Spleen (tissue), 11 donors: ENCODE results near the gene FST. TPM values are rescaled to one million over a fixed set of nuclear protein-coding genes. Genes with fewer than 3 reads are reported as not detected.

ENCODE experiments used
- DNase-seq: peaks from one replicate; pipeline ENCODE4 v3.0.0-alpha.2; 2020
- H3K27ac ChIP-seq, 8 donors: fragments of 200-600 bp; sonication (generic) in 7 of 8; 1 replicate in 4 of 8; 2 replicates in 4 of 8; pipeline versions ENCODE4 v1.5.0 to v1.8.0; 2016 to 2021; ENCODE audit warnings: inconsistent platforms in 4 of 8, mild to moderate bottlenecking in 4 of 8, moderate library complexity in 1 of 8
- H3K27me3 ChIP-seq, 7 donors: fragments of 200-600 bp; sonication (generic) in 6 of 7; replicated peaks in 1 of 7; 1 replicate in 4 of 7; 2 replicates in 3 of 7; pipeline versions ENCODE4 v1.5.0 to v1.8.0; 2016 to 2021; ENCODE audit warnings: inconsistent platforms in 3 of 7, mild to moderate bottlenecking in 1 of 7
- H3K36me3 ChIP-seq, 6 donors: fragments of 200-600 bp; sonication (generic) in 5 of 6; 1 replicate in 4 of 6; 2 replicates in 2 of 6; pipeline versions ENCODE4 v1.5.0 to v1.8.0; 2016 to 2021; ENCODE audit warnings: inconsistent platforms in 2 of 6
- H3K4me1 ChIP-seq, 6 donors: fragments of 200-600 bp; sonication (generic) in 5 of 6; 1 replicate in 3 of 6; 2 replicates in 3 of 6; pipeline versions ENCODE4 v1.5.0 to v1.8.0; 2016 to 2021; ENCODE audit warnings: inconsistent platforms in 3 of 6
- H3K4me3 ChIP-seq, 8 donors: fragments of 200-600 bp; sonication (generic) in 7 of 8; 1 replicate in 4 of 8; 2 replicates in 4 of 8; pipeline versions ENCODE4 v1.5.0 to v1.8.0; 2016 to 2021; ENCODE audit warnings: inconsistent platforms in 4 of 8, mild to moderate bottlenecking in 4 of 8, moderate library complexity in 2 of 8
- H3K9me3 ChIP-seq, 8 donors: fragments of 200-600 bp; sonication (generic) in 7 of 8; 1 replicate in 4 of 8; 2 replicates in 4 of 8; pipeline versions ENCODE4 v1.5.0 to v1.8.0; 2016 to 2021; ENCODE audit warnings: inconsistent platforms in 4 of 8
- POLR2A ChIP-seq, 3 donors: fragments of 450-650 bp; IDR thresholded peaks; one replicate each; pipeline ENCODE4 v1.5.1; 2017; ENCODE audit warnings: antibody characterized with exemption in 3 of 3, mild to moderate bottlenecking in 1 of 3
- POLR2AphosphoS5 ChIP-seq, 3 donors: sonication (generic); formaldehyde crosslinking; IDR thresholded peaks; one replicate each; pipeline ENCODE4 v1.5.1; 2017; ENCODE audit warnings: antibody characterized with exemption in 3 of 3
- WGBS, 5 donors: extraction: QIAGEN DNeasy Blood & Tissue Kit in 3 of 5; methylation state at CpG; one replicate each; pipeline versions ENCODE4 v1.1.5 to v1.1.7; 2013 to 2018; 5-methylcytosine and 5-hydroxymethylcytosine counted together
- intact Hi-C: fragments of 100-400 bp; cut with DNase I; formaldehyde crosslinking; loops from one replicate; pipeline ENCODE4 v1.15.0; 2023; ENCODE audit warnings: low total_unique reads
- polyA plus RNA-seq, 3 donors: library from polyadenylated mRNA; stranded (reverse); fragments of 200-250 nt; gene quantifications; one replicate each; pipeline ENCODE4 v1.2.1, GENCODE V29; 2013
- total RNA-seq, 7 donors: library from RNA; depleted of rRNA in 3 of 7; stranded (reverse); fragments of >200 nt in 3 of 7; fragmentation: NEBNext Ultra II Directional in 4 of 7; extraction: Animal tissue kit (Norgen Biotek cat#: 25700) in 4 of 7; gene quantifications; one replicate each; pipeline versions ENCODE4 v1.1.0 to v1.2.1, GENCODE V29; 2016 to 2021
- TF ChIP-seq, protein P1 (sequence below), 11 experiments: fragments of 200-600 bp in 7 of 11; fragments of 450-650 bp in 4 of 11; sonication (generic) in 4 of 11; IDR thresholded peaks in 8 of 11; conservative IDR thresholded peaks in 3 of 11; 1 replicate in 7 of 11; 2 replicates in 4 of 11; pipeline versions ENCODE4 v1.4.0 to v1.8.0; 2016 to 2021; ENCODE audit warnings: antibody characterized with exemption in 11 of 11, inconsistent platforms in 4 of 11, mild to moderate bottlenecking in 1 of 11
- donor health status: healthy with polysubstance abuse.
- donor health status: DM: no; HTN: no; CAD: no; lungs with moderate emphysema.
- donor health status: DM: no; HTN: no; CAD: no.
- donor health status: Bipolar disorder and iron deficiency.
- donor health status: healthy.
- donor health status: DM: no; HTN: no; CAD: no.
- donor health status: DM: yes; HTN: yes; CAD: no.

FST gene
- total and polyA plus RNA-seq, 10 donors: 0.06 to 0.40 (median 0.21) TPM; not detected in 6

- peak; percentile 72 for DNase-seq
- H3K4me1 ChIP-seq: peaks cover 14 to 53% (median 42%) of the 10 kb centered on the region in 6 donors
- H3K27ac ChIP-seq: no peak overlapping the region
- intact Hi-C loops: loop anchor here (5.0 kb wide), 1 partner anchor 739 kb away; no protein-coding TSS in a partner anchor
- no peaks in the 10 kb centered on the region for H3K36me3 ChIP-seq
- H3K9me3 ChIP-seq: no peaks in the 10 kb centered on the region
- H3K27me3 ChIP-seq: peaks cover 4 to 91% (median 30%) of the 10 kb centered on the region in 7 donors
- TF ChIP-seq POLR2AphosphoS5 (IDR thresholded peaks at IDR 0.05): no peak
- TF ChIP-seq, protein P1, sequence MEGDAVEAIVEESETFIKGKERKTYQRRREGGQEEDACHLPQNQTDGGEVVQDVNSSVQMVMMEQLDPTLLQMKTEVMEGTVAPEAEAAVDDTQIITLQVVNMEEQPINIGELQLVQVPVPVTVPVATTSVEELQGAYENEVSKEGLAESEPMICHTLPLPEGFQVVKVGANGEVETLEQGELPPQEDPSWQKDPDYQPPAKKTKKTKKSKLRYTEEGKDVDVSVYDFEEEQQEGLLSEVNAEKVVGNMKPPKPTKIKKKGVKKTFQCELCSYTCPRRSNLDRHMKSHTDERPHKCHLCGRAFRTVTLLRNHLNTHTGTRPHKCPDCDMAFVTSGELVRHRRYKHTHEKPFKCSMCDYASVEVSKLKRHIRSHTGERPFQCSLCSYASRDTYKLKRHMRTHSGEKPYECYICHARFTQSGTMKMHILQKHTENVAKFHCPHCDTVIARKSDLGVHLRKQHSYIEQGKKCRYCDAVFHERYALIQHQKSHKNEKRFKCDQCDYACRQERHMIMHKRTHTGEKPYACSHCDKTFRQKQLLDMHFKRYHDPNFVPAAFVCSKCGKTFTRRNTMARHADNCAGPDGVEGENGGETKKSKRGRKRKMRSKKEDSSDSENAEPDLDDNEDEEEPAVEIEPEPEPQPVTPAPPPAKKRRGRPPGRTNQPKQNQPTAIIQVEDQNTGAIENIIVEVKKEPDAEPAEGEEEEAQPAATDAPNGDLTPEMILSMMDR (IDR thresholded peaks at IDR 0.05 in 8 of 11, conservative IDR thresholded peaks at IDR 0.05 in 3 of 11): peak in 9 of 11 experiments; percentile 9 to 54 (median 45)
- peak overlapping the region; percentile 29 to 83 (median 60) for H3K4me3 ChIP-seq
- 1 to 2% (median 1%) methylated on average over 24 to 26 of the region's 26 CpGs for WGBS, 5 donors
Observed at GRCh38 chr5:53478411-53479044, 1.9 kb upstream of the FST start.

GRCh38 chr5:53479045-53479589 is 1.3 kb upstream of the FST start:
- Histone ChIP-seq H3K36me3 (no peaks in the 10 kb centered on the region), H3K27me3 (peaks cover 4 to 91% (median 30%) of the 10 kb centered on the region in 7 donors), H3K4me3 (peak overlapping the region; percentile 44 to 83 (median 63)), H3K9me3 (no peaks in the 10 kb centered on the region), H3K27ac (no peak overlapping the region), H3K4me1 (peaks cover 14 to 53% (median 42%) of the 10 kb centered on the region in 6 donors)
- DNase-seq: no peak
- 1 to 6% (median 1%) methylated on average over 15 of the region's 15 CpGs for WGBS, 5 donors
- intact Hi-C loops: loop anchor here (5.0 kb wide), 1 partner anchor 738 kb away; no protein-coding TSS in a partner anchor
- no peak for TF ChIP-seq POLR2AphosphoS5 (IDR thresholded peaks at IDR 0.05)

DNA sequence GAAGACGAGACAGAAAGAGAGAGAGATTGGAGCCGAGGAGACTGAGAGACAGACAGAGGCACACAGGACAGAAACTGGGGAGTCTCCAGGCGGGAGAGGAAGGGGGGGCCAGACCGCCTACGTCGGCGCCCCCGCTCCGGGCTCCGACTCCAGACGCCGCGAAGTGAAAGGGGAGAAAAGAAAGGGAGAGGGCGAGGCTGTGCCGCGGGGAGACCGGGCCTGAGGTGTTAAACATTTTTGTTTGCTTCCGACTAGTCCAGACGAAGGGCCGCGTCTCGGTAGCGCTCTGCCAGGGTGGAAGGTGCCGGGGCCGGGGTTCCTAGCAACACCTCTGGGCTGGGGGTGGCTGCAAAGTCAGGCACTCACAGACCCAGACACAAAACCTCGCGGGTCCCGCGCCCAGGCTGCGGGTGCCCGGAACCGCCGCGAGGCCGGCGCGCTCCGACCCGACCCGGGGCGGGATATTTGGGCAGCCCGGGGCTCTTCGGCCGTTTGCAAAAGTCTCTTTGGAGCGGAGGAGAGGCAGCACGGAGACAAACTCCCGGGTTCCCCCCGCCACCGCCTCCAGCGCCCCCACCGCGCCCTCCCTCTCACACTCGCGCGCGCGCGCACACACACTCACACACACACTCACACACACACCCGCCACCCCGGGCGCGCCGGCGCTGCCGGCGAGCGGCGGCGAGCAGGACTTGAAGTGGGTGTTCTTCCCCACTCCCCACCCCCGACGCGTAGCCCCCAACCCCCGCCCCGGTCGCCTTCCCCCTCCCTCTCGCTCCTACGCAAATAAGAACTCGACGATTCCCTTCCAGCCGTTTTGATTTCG is 626 bp upstream of the FST start:
- intact Hi-C loops: loop anchor here (5.0 to 10.0 kb wide), 2 partner anchors 737 to 1385 kb away; no protein-coding TSS in a partner anchor
- no peak overlapping the region for H3K27ac ChIP-seq
- H3K36me3 ChIP-seq: no peaks in the 10 kb centered on the region
- peak; percentile 78 for DNase-seq
- H3K4me3 ChIP-seq: peak overlapping the region; percentile 44 to 83 (median 63)
- 0 to 1% (median 1%) methylated on average over 58 to 81 of the region's 81 CpGs for WGBS, 5 donors
- H3K9me3 ChIP-seq: no peaks in the 10 kb centered on the region
- peaks cover 4 to 89% (median 30%) of the 10 kb centered on the region in 7 donors for H3K27me3 ChIP-seq
- no peak for TF ChIP-seq POLR2A (IDR thresholded peaks at IDR 0.05)
- TF ChIP-seq, protein P1 (IDR thresholded peaks at IDR 0.05 in 8 of 11, conservative IDR thresholded peaks at IDR 0.05 in 3 of 11): no peak
- TF ChIP-seq POLR2AphosphoS5 (IDR thresholded peaks at IDR 0.05): no peak
- H3K4me1 ChIP-seq: peaks cover 14 to 53% (median 42%) of the 10 kb centered on the region in 6 donors

DNA sequence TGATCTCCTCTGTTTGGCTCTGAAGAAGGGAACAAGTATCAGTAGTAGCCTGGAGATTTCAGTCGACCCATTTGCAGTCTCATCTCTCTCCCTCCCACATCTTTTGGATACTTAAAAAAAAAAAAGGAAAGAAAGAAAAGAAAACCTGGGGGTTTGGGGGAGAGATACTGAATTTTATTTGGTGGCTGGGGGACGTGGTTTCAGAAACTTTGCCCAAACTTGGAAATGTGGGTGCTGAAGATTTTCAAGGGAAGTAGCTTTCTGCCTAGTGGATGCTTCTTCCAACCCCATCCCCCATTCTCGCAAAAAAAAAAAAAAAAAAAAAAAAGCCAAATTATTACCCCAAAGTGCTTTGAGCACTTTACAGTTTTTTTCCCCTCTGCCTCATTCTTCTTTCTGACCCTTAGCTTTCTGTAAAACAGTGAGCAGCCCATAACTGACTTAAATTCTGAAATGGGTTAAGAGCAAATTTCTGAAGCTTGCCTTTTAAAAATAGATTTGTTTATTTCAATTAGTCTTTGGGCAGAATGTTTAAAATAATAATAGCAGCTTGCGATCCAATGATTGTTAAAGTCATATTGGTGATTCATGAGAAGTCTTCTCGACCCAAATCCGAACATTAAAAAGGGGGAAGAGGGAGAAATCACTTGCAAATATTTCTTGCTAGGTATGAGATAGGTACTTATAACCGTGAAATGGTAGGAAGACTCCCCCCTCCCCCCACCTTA is 894 bp downstream of the FST start:
- Histone ChIP-seq H3K4me1 (peaks cover 14 to 53% (median 42%) of the 10 kb centered on the region in 6 donors), H3K36me3 (no peaks in the 10 kb centered on the region), H3K4me3 (peak overlapping the region; percentile 26 to 83 (median 60)), H3K27ac (peak overlapping the region in 1 of 8 donors; percentile 25), H3K9me3 (no peaks in the 10 kb centered on the region), H3K27me3 (peaks cover 4 to 79% (median 30%) of the 10 kb centered on the region in 7 donors)
- WGBS, 5 donors: 4 to 8% (median 5%) methylated on average over 7 of the region's 7 CpGs
- intact Hi-C loops: loop anchor here (10.0 kb wide), 1 partner anchor 1383 kb away; no protein-coding TSS in a partner anchor
- TF ChIP-seq, protein P1 (IDR thresholded peaks at IDR 0.05 in 8 of 11, conservative IDR thresholded peaks at IDR 0.05 in 3 of 11): no peak
- TF ChIP-seq POLR2AphosphoS5 (IDR thresholded peaks at IDR 0.05): no peak
- no peak for TF ChIP-seq POLR2A (IDR thresholded peaks at IDR 0.05)
- no peak for DNase-seq
